HCT116 (cell line): ENCODE results near the gene FCN1. TPM values are rescaled to one million over a fixed set of nuclear protein-coding genes. Genes with fewer than 3 reads are reported as not detected.

ENCODE experiments used
- ATAC-seq: fragments of 200-7000 bp; cut with Tn5 transposase; 2 replicates; pipeline ENCODE4 v1.9.1; 2020; ENCODE audit warnings: mild to moderate bottlenecking, moderate library complexity
- BruUV-seq: library from RNA; stranded (reverse); fragments of 400-500 nt; replicated peaks from 2 replicates; lab custom pipeline; 2021; lab: Mats Ljungman, UMichigan
- CTCF ChIA-PET: fragments of 300-600 bp; sonication (Branson Sonifier 250); formaldehyde crosslinking; loops from one replicate; lab custom pipeline; 2021; ENCODE audit warnings: antibody characterized with exemption; lab: Charles Lee
- POLR2A ChIA-PET: fragments of 300-600, 350-600 bp; sonication (Branson Sonifier 250); formaldehyde crosslinking; loops from one replicate; lab custom pipeline; 2021; ENCODE audit warnings: antibody characterized with exemption; lab: Charles Lee
- RAD21 ChIA-PET, 2 experiments: fragments of 300-600 bp; sonication (Branson Sonifier 250); formaldehyde crosslinking; loops; one replicate each; lab custom pipeline; 2023; ENCODE audit warnings: low total read pairs in 2 of 2; ENCODE audit not compliant: uncharacterized antibody in 2 of 2, unreplicated experiment in 2 of 2, low non-redundant PET in 1 of 2; lab: Charles Lee
- DNase-seq: peaks from one replicate; pipeline ENCODE4 v3.0.0-alpha.2; 2010; ENCODE audit warnings: low read depth, low spot score
- H2AFZ ChIP-seq: fragments of 200-600 bp; shearing (Covaris generic), sonication (generic); 2 replicates; pipeline ENCODE4 v1.6.1; 2017; ENCODE audit warnings: low read depth, mixed run types, mixed read lengths, antibody characterized with exemption, low read length; ENCODE audit not compliant: poor library complexity, severe bottlenecking
- H3K27ac ChIP-seq: 2 replicates; pipeline ENCODE4 v1.5.1; 2012; ENCODE audit warnings: low read depth, low read length
- H3K27me3 ChIP-seq: fragments of 200-600 bp; sonication (generic); 2 replicates; pipeline ENCODE4 v1.6.1; 2016; ENCODE audit warnings: mixed run types, low read length, mixed read lengths; ENCODE audit not compliant: insufficient read depth
- H3K36me3 ChIP-seq, 2 experiments: fragments of 200-500 bp in 1 of 2; fragments of 200-600 bp in 1 of 2; sonication (Bioruptor generic) in 1 of 2; sonication (generic) in 1 of 2; 2 replicates each; pipeline versions ENCODE4 v1.5.1 to v1.6.1; 2014 to 2016; ENCODE audit warnings: low read length in 2 of 2, inconsistent platforms in 1 of 2, mixed read lengths in 1 of 2, mixed run types in 1 of 2; ENCODE audit not compliant: insufficient read depth in 2 of 2, control insufficient read depth in 1 of 2
- H3K4me1 ChIP-seq, 2 experiments: fragments of 200-600 bp in 1 of 2; sonication (generic) in 1 of 2; 2 replicates each; pipeline versions ENCODE4 v1.5.1 to v1.6.1; 2012 to 2017; ENCODE audit warnings: low read length in 2 of 2, inconsistent platforms in 1 of 2, mild to moderate bottlenecking in 1 of 2, mixed read lengths in 1 of 2, mixed run types in 1 of 2, moderate library complexity in 1 of 2; ENCODE audit not compliant: insufficient read depth in 2 of 2, control insufficient read depth in 1 of 2
- H3K4me2 ChIP-seq: fragments of 200-600 bp; sonication (generic); 2 replicates; pipeline ENCODE4 v1.6.1; 2017; ENCODE audit warnings: mixed run types, low read length, mixed read lengths
- H3K4me3 ChIP-seq, 2 experiments: fragments of 200-600 bp in 1 of 2; sonication (generic) in 1 of 2; replicated peaks in 1 of 2; 2 replicates each; pipeline ENCODE4 v1.5.1; 2011 to 2016; ENCODE audit warnings: low read length in 2 of 2, control low read depth in 1 of 2, low read depth in 1 of 2, mild to moderate bottlenecking in 1 of 2, mixed read lengths in 1 of 2, mixed run types in 1 of 2
- H3K79me2 ChIP-seq: fragments of 200-600 bp; sonication (generic); 2 replicates; pipeline ENCODE4 v1.6.1; 2017; ENCODE audit warnings: mild to moderate bottlenecking, mixed run types, low read length, moderate library complexity, mixed read lengths; ENCODE audit not compliant: insufficient read depth
- H3K9ac ChIP-seq: fragments of 200-600 bp; sonication (generic); 2 replicates; pipeline ENCODE4 v1.6.1; 2016; ENCODE audit warnings: low read length, mixed read lengths
- H3K9me2 ChIP-seq: fragments of 200-600 bp; sonication (generic), shearing (Covaris generic); 2 replicates; pipeline ENCODE4 v1.6.1; 2017; ENCODE audit warnings: mixed run types, mild to moderate bottlenecking, moderate library complexity; ENCODE audit not compliant: insufficient read depth
- H3K9me3 ChIP-seq, 2 experiments: fragments of 200-500 bp in 1 of 2; fragments of 200-600 bp in 1 of 2; sonication (Bioruptor generic) in 1 of 2; sonication (generic) in 1 of 2; 2 replicates each; pipeline ENCODE4 v1.6.1; 2014 to 2017; ENCODE audit warnings: low read length in 2 of 2, mixed read lengths in 2 of 2, inconsistent platforms in 1 of 2, low read depth in 1 of 2, mild to moderate bottlenecking in 1 of 2, mixed run types in 1 of 2, moderate library complexity in 1 of 2; ENCODE audit not compliant: control insufficient read depth in 1 of 2, insufficient read depth in 1 of 2
- H4K20me1 ChIP-seq: fragments of 200-600 bp; sonication (generic), shearing (Covaris generic); 2 replicates; pipeline ENCODE4 v1.6.1; 2017; ENCODE audit warnings: mixed run types, mild to moderate bottlenecking, moderate library complexity; ENCODE audit not compliant: insufficient read depth
- CBX3 ChIP-seq: IDR thresholded peaks from 2 replicates; pipeline ENCODE4 v1.6.1; 2012; ENCODE audit warnings: low read depth
- EZH2phosphoT487 ChIP-seq: fragments of 200-600 bp; IDR thresholded peaks from 2 replicates; pipeline ENCODE4 v1.6.1; 2018; ENCODE audit warnings: antibody characterized with exemption, borderline replicate concordance
- POLR2A ChIP-seq: IDR thresholded peaks from 2 replicates; pipeline ENCODE4 v1.7.0; 2011; ENCODE audit warnings: borderline replicate concordance; ENCODE audit not compliant: insufficient read depth, insufficient read length; ENCODE audit errors: extremely low read depth
- REST ChIP-seq: IDR thresholded peaks from 2 replicates; pipeline ENCODE4 v1.6.1; 2012; ENCODE audit warnings: low read depth
- SIN3A ChIP-seq: IDR thresholded peaks from 2 replicates; pipeline ENCODE4 v1.6.1; 2012; ENCODE audit warnings: low read depth
- SRF ChIP-seq: IDR thresholded peaks from 2 replicates; pipeline ENCODE4 v1.6.1; 2012; ENCODE audit warnings: low read depth
- TCF7L2 ChIP-seq: IDR thresholded peaks from 2 replicates; pipeline ENCODE4 v1.7.0; 2011; ENCODE audit warnings: borderline replicate concordance, inconsistent platforms; ENCODE audit not compliant: insufficient read depth, insufficient read length; ENCODE audit errors: extremely low read depth
- intact Hi-C: fragments of 100-400 bp; cut with micrococcal nuclease; formaldehyde crosslinking; loops from 2 replicates; pipeline ENCODE4 v1.10.0; 2022
- total RNA-seq: library from RNA; stranded (reverse); gene quantifications from one replicate; pipeline ENCODE4 v1.2.1, GENCODE V29; 2021; ENCODE audit not compliant: unreplicated experiment

The FCN1 gene
- total RNA-seq, 1 experiment from 2014 or later, result not detected

GRCh38 chr9:134872482-134873231 is 45.1 kb downstream of the FCN1 start:
- ChIA-PET RAD21 (no interaction called here), CTCF (no interaction called here), POLR2A (no interaction called here)
- H3K27me3 ChIP-seq, result peaks cover 7% of the 10 kb centered on the region; the same call in 1 of the 2 replicates
- H3K9ac ChIP-seq, result no peak overlapping the region
- no peaks in the 10 kb centered on the region for H3K4me1 ChIP-seq
- TF ChIP-seq CBX3 (no peak), SRF (no peak), SIN3A (no peak), EZH2phosphoT487 (no peak), REST (no peak), POLR2A (no peak), TCF7L2 (no peak)
- H4K20me1 ChIP-seq, result no peaks in the 10 kb centered on the region
- H3K4me2 ChIP-seq, result no peak overlapping the region
- H3K27ac ChIP-seq, result no peak overlapping the region
- no peaks in the 10 kb centered on the region for H3K9me2 ChIP-seq
- no peaks in the 10 kb centered on the region for H3K9me3 ChIP-seq
- intact Hi-C loops, result no loop called here
- no peak overlapping the region for H2AFZ ChIP-seq
- H3K79me2 ChIP-seq, result no peaks in the 10 kb centered on the region
- ATAC-seq (no peak), DNase-seq (no peak)
- BruUV-seq, result no TSS peak
- H3K36me3 ChIP-seq, result no peaks in the 10 kb centered on the region
- no peak overlapping the region for H3K4me3 ChIP-seq
